ENCODE results near the gene MYOCD. TPM values are rescaled to one million over a fixed set of nuclear protein-coding genes. Genes with fewer than 3 reads are reported as not detected.

The MYOCD gene
- total RNA-seq, 1 experiment from 2014 or later = not detected

- Histone ChIP-seq H3K4me1 (ENCODE audit: control insufficient read depth in 1 of 2, insufficient read depth in 2 of 2, low read length in 2 of 2) (peaks cover 2 to 15% of the 10 kb centered on the region in 2 experiments; a peak in 1 of 4 replicates), H2AFZ (ENCODE audit: low read depth, low read length, poor library complexity, severe bottlenecking) (peak within 1 kb of the TSS; percentile 39), H3K36me3 (ENCODE audit: control insufficient read depth in 1 of 2, insufficient read depth in 2 of 2, low read length in 2 of 2) (no peaks in the 10 kb centered on the region), H3K4me2 (ENCODE audit: low read length) (peak within 1 kb of the TSS; percentile 90), H3K27ac (ENCODE audit: low read depth, low read length) (peak within 1 kb of the TSS; percentile 25; the same call in 1 of the 2 replicates), H3K4me3 (replicated peaks in 1 of 2; ENCODE audit: low read depth in 1 of 2, low read length in 2 of 2) (peak within 1 kb of the TSS; percentile 62 to 66), H3K9me3 (ENCODE audit: control insufficient read depth in 1 of 2, insufficient read depth in 1 of 2, low read depth in 1 of 2, low read length in 2 of 2) (no peaks in the 10 kb centered on the region), H3K9me2 (ENCODE audit: insufficient read depth) (no peaks in the 10 kb centered on the region), H3K27me3 (ENCODE audit: insufficient read depth, low read length) (peaks cover 12% of the 10 kb centered on the region), H4K20me1 (ENCODE audit: insufficient read depth) (no peaks in the 10 kb centered on the region), H3K79me2 (ENCODE audit: insufficient read depth, low read length) (peaks cover 4% of the 10 kb centered on the region; the same call in 1 of the 2 replicates), H3K9ac (ENCODE audit: low read length) (peak within 1 kb of the TSS; percentile 44)
- RAD21 ChIA-PET (ENCODE audit: low non-redundant PET in 1 of 2, low total read pairs in 2 of 2, uncharacterized antibody in 2 of 2, unreplicated experiment in 2 of 2) = no interaction called here
- DNase-seq (ENCODE audit: low read depth, low spot score) (no peak), ATAC-seq (peak; percentile 82)
- POLR2A ChIA-PET = interaction anchor here (0.6 kb wide), 1 partner anchor 310 kb away, joined by 3 read pairs; no protein-coding TSS in a partner anchor
- TF ChIP-seq TCF7L2 (IDR thresholded peaks at IDR 0.05; ENCODE audit: borderline replicate concordance, extremely low read depth, insufficient read depth, insufficient read length) (no peak), ZFX (IDR thresholded peaks at IDR 0.05) (peak; percentile 67), POLR2A (IDR thresholded peaks at IDR 0.05; ENCODE audit: borderline replicate concordance, extremely low read depth, insufficient read depth, insufficient read length) (peak; percentile 52), EZH2 (IDR thresholded peaks at IDR 0.05) (no peak), YY1 (IDR thresholded peaks at IDR 0.05; ENCODE audit: extremely low read depth, insufficient replicate concordance, low read depth, low read length) (no peak), MAX (IDR thresholded peaks at IDR 0.05) (no peak), SIN3A (IDR thresholded peaks at IDR 0.05; ENCODE audit: low read depth) (no peak), EGR1 (IDR thresholded peaks at IDR 0.05; ENCODE audit: low read depth) (no peak), POLR2AphosphoS5 (IDR thresholded peaks at IDR 0.05; ENCODE audit: low read depth, low read length) (peak; percentile 60; the same call in 1 of the 2 replicates)
- BruUV-seq (replicated peaks) = no TSS peak
- CTCF ChIA-PET = no interaction called here
- intact Hi-C loops (cut with micrococcal nuclease) = no loop called here
Observed at GRCh38 chr17:12789481-12790248, 124.0 kb downstream of the MYOCD start, which contains the start of gene ARHGAP44. TSS of gene ARHGAP44 (plus strand) at chr17:12789498. CDS start at chr17:12789839, 341 bp downstream.
